Measurements from ENCODE around the gene RCAN1. TPM values are rescaled to one million over a fixed set of nuclear protein-coding genes. Genes with fewer than 3 reads are reported as not detected.
"Not testable (repeated sequence)": the region's sequence is repeated elsewhere in the genome, so short reads cannot be mapped to it uniquely, and the experiment has no call there.

Gene RCAN1
- total RNA-seq, 1 experiment from 2014 or later, result 9.7 TPM

DNA sequence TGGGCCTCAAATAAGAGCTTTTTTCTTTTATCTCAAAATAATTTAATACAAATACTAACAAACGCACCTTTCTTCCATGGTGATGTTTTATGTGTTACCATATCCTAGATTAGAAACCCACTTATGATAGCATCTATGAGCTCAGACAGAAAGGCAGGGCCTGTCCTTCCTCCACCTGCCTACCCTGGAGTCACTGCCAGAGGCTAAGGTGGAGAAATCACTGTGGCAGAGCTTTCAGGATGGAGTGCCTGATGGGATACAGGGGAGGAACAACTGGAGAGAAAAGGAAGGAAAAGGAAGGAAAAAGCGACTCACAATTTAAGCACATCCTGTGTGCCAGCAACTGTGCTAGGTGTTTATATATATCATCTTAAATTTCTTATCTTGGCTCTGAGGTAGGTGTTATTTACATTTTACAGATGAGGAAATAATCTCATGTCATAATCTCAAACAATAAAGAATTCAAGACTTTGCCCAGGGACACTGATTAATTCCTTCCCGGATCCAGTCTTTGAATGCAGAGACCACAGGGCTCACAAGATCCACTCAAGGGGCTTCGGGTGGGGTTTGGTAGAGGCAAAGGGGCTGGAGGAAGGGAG is 45.4 kb downstream of the RCAN1 start:
- no peak overlapping the region for H2AFZ ChIP-seq (ENCODE audit: low read depth, low read length, poor library complexity, severe bottlenecking)
- H3K27me3 ChIP-seq (ENCODE audit: insufficient read depth, low read length), result no peaks in the 10 kb centered on the region
- no TSS peak for BruUV-seq (replicated peaks)
- no peaks in the 10 kb centered on the region for H3K9me3 ChIP-seq (ENCODE audit: control insufficient read depth in 1 of 2, insufficient read depth in 1 of 2, low read depth in 1 of 2, low read length in 2 of 2)
- DNase-seq (ENCODE audit: low read depth, low spot score) (no peak), ATAC-seq (no peak)
- H3K79me2 ChIP-seq (ENCODE audit: insufficient read depth, low read length), result no peaks in the 10 kb centered on the region
- no peaks in the 10 kb centered on the region for H3K9me2 ChIP-seq (ENCODE audit: insufficient read depth)
- no peaks in the 10 kb centered on the region for H3K36me3 ChIP-seq (ENCODE audit: control insufficient read depth in 1 of 2, insufficient read depth in 2 of 2, low read length in 2 of 2)
- no peak overlapping the region for H3K4me3 ChIP-seq (replicated peaks in 1 of 2; ENCODE audit: low read depth in 1 of 2, low read length in 2 of 2)
- RAD21 ChIA-PET (ENCODE audit: low non-redundant PET in 1 of 2, low total read pairs in 2 of 2, uncharacterized antibody in 2 of 2, unreplicated experiment in 2 of 2), result no interaction called here
- no peaks in the 10 kb centered on the region for H4K20me1 ChIP-seq (ENCODE audit: insufficient read depth)
- peaks cover 0 to 6% of the 10 kb centered on the region in 2 experiments; a peak in 1 of 4 replicates for H3K4me1 ChIP-seq (ENCODE audit: control insufficient read depth in 1 of 2, insufficient read depth in 2 of 2, low read length in 2 of 2)
- CTCF ChIA-PET, result no interaction called here
- POLR2A ChIA-PET, result no interaction called here
- H3K4me2 ChIP-seq (ENCODE audit: low read length), result no peak overlapping the region
- no peak overlapping the region for H3K9ac ChIP-seq (ENCODE audit: low read length)
- TF ChIP-seq ZNF274 (IDR thresholded peaks at IDR 0.05; ENCODE audit: low read depth, low read length) (no peak), ELF1 (IDR thresholded peaks at IDR 0.05; ENCODE audit: borderline replicate concordance, low read depth) (no peak), TCF7L2 (IDR thresholded peaks at IDR 0.05; ENCODE audit: borderline replicate concordance, extremely low read depth, insufficient read depth, insufficient read length) (no peak), RAD21 (IDR thresholded peaks at IDR 0.05; ENCODE audit: low read depth) (no peak), SIN3A (IDR thresholded peaks at IDR 0.05; ENCODE audit: low read depth) (no peak), YY1 (IDR thresholded peaks at IDR 0.05; ENCODE audit: extremely low read depth, insufficient replicate concordance, low read depth, low read length) (no peak), POLR2A (IDR thresholded peaks at IDR 0.05; ENCODE audit: borderline replicate concordance, extremely low read depth, insufficient read depth, insufficient read length) (no peak)
- TF ChIP-seq, protein P1, sequence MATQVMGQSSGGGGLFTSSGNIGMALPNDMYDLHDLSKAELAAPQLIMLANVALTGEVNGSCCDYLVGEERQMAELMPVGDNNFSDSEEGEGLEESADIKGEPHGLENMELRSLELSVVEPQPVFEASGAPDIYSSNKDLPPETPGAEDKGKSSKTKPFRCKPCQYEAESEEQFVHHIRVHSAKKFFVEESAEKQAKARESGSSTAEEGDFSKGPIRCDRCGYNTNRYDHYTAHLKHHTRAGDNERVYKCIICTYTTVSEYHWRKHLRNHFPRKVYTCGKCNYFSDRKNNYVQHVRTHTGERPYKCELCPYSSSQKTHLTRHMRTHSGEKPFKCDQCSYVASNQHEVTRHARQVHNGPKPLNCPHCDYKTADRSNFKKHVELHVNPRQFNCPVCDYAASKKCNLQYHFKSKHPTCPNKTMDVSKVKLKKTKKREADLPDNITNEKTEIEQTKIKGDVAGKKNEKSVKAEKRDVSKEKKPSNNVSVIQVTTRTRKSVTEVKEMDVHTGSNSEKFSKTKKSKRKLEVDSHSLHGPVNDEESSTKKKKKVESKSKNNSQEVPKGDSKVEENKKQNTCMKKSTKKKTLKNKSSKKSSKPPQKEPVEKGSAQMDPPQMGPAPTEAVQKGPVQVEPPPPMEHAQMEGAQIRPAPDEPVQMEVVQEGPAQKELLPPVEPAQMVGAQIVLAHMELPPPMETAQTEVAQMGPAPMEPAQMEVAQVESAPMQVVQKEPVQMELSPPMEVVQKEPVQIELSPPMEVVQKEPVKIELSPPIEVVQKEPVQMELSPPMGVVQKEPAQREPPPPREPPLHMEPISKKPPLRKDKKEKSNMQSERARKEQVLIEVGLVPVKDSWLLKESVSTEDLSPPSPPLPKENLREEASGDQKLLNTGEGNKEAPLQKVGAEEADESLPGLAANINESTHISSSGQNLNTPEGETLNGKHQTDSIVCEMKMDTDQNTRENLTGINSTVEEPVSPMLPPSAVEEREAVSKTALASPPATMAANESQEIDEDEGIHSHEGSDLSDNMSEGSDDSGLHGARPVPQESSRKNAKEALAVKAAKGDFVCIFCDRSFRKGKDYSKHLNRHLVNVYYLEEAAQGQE (IDR thresholded peaks at IDR 0.05; ENCODE audit: low read depth), result no peak
- TF ChIP-seq, protein P2, sequence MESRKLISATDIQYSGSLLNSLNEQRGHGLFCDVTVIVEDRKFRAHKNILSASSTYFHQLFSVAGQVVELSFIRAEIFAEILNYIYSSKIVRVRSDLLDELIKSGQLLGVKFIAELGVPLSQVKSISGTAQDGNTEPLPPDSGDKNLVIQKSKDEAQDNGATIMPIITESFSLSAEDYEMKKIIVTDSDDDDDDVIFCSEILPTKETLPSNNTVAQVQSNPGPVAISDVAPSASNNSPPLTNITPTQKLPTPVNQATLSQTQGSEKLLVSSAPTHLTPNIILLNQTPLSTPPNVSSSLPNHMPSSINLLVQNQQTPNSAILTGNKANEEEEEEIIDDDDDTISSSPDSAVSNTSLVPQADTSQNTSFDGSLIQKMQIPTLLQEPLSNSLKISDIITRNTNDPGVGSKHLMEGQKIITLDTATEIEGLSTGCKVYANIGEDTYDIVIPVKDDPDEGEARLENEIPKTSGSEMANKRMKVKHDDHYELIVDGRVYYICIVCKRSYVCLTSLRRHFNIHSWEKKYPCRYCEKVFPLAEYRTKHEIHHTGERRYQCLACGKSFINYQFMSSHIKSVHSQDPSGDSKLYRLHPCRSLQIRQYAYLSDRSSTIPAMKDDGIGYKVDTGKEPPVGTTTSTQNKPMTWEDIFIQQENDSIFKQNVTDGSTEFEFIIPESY (IDR thresholded peaks at IDR 0.05; ENCODE audit: extremely low read depth, insufficient replicate concordance, low read length), result no peak
- TF ChIP-seq, protein P3, sequence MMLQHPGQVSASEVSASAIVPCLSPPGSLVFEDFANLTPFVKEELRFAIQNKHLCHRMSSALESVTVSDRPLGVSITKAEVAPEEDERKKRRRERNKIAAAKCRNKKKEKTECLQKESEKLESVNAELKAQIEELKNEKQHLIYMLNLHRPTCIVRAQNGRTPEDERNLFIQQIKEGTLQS (IDR thresholded peaks at IDR 0.05), result no peak
- TF ChIP-seq, protein P4, sequence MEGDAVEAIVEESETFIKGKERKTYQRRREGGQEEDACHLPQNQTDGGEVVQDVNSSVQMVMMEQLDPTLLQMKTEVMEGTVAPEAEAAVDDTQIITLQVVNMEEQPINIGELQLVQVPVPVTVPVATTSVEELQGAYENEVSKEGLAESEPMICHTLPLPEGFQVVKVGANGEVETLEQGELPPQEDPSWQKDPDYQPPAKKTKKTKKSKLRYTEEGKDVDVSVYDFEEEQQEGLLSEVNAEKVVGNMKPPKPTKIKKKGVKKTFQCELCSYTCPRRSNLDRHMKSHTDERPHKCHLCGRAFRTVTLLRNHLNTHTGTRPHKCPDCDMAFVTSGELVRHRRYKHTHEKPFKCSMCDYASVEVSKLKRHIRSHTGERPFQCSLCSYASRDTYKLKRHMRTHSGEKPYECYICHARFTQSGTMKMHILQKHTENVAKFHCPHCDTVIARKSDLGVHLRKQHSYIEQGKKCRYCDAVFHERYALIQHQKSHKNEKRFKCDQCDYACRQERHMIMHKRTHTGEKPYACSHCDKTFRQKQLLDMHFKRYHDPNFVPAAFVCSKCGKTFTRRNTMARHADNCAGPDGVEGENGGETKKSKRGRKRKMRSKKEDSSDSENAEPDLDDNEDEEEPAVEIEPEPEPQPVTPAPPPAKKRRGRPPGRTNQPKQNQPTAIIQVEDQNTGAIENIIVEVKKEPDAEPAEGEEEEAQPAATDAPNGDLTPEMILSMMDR (IDR thresholded peaks at IDR 0.05 in 2 of 3, conservative IDR thresholded peaks at IDR 0.05 in 1 of 3; ENCODE audit: borderline replicate concordance in 1 of 3, insufficient read depth in 1 of 3, low read depth in 2 of 3, low read length in 2 of 3), result no peak
- H3K27ac ChIP-seq (ENCODE audit: low read depth, low read length), result no peak overlapping the region
- intact Hi-C loops (cut with micrococcal nuclease), result no loop called here

DNA sequence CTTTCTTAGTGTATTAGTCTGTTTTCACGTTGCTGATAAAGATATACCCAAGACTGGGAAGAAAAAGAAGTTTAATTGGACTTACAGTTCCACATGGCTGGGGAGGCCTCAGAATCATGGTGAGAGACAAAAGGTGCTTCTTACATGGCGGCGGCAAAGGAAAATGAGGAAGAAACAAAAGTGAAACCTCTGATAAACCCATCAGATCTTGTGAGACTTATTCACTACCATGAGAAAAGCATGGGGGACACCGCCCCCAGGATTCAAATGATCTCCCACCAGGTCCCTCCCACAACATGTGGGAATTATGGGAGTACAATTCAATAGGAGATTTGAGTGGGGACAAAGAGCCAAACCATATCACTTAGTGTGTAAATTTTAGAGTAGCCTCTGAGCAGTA is 46.1 kb downstream of the RCAN1 start:
- DNase-seq (ENCODE audit: low read depth, low spot score); H3K4me3 ChIP-seq (replicated peaks in 1 of 2; ENCODE audit: low read depth in 1 of 2, low read length in 2 of 2); ATAC-seq; H3K27ac ChIP-seq (ENCODE audit: low read depth, low read length); H3K9ac ChIP-seq (ENCODE audit: low read length); H3K9me3 ChIP-seq (ENCODE audit: control insufficient read depth in 1 of 2, insufficient read depth in 1 of 2, low read depth in 1 of 2, low read length in 2 of 2); H3K79me2 ChIP-seq (ENCODE audit: insufficient read depth, low read length); H2AFZ ChIP-seq (ENCODE audit: low read depth, low read length, poor library complexity, severe bottlenecking); H4K20me1 ChIP-seq (ENCODE audit: insufficient read depth); CTCF ChIA-PET; POLR2A ChIA-PET; intact Hi-C loops (cut with micrococcal nuclease); H3K27me3 ChIP-seq (ENCODE audit: insufficient read depth, low read length); H3K4me1 ChIP-seq (ENCODE audit: control insufficient read depth in 1 of 2, insufficient read depth in 2 of 2, low read length in 2 of 2); H3K4me2 ChIP-seq (ENCODE audit: low read length); H3K36me3 ChIP-seq (ENCODE audit: control insufficient read depth in 1 of 2, insufficient read depth in 2 of 2, low read length in 2 of 2); RAD21 ChIA-PET (ENCODE audit: low non-redundant PET in 1 of 2, low total read pairs in 2 of 2, uncharacterized antibody in 2 of 2, unreplicated experiment in 2 of 2); BruUV-seq (replicated peaks); H3K9me2 ChIP-seq (ENCODE audit: insufficient read depth): not testable (repeated sequence)
